ENCODE results near the gene THEM4. TPM values are rescaled to one million over a fixed set of nuclear protein-coding genes. Genes with fewer than 3 reads are reported as not detected.
"Not testable (repeated sequence)": the region's sequence is repeated elsewhere in the genome, so short reads cannot be mapped to it uniquely, and the experiment has no call there.

Gene THEM4
- total RNA-seq, 1 donor from 2014 or later, result 48.8 TPM

GRCh38 chr1:151860504-151861187 is 48.7 kb downstream of the THEM4 start:
- intact Hi-C loops (cut with micrococcal nuclease), result no loop called here

DNA sequence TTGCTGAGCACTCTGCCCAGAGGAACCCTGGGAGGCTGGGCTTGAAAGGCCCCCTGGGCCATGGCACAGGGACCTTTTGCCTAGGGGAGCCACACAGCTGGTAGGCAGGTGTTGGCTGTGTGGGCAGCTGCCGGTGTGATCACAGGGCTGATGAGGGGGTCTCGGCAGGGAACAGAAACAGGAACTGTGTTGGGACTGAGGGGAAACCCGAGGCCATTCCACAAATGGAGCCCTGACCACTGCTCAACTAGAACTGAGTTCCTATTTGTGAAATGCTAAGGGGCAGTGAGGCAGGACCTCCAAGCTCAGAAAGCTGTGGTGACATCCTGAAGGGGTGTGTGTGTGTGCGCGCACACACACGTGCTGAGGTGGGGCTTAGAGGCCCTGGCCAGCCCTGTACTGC is 49.4 kb downstream of the THEM4 start:
- intact Hi-C loops (cut with micrococcal nuclease), result no loop called here

GRCh38 chr1:151858886-151859665 is 50.2 kb downstream of the THEM4 start:
- intact Hi-C loops (cut with micrococcal nuclease), result no loop called here

DNA sequence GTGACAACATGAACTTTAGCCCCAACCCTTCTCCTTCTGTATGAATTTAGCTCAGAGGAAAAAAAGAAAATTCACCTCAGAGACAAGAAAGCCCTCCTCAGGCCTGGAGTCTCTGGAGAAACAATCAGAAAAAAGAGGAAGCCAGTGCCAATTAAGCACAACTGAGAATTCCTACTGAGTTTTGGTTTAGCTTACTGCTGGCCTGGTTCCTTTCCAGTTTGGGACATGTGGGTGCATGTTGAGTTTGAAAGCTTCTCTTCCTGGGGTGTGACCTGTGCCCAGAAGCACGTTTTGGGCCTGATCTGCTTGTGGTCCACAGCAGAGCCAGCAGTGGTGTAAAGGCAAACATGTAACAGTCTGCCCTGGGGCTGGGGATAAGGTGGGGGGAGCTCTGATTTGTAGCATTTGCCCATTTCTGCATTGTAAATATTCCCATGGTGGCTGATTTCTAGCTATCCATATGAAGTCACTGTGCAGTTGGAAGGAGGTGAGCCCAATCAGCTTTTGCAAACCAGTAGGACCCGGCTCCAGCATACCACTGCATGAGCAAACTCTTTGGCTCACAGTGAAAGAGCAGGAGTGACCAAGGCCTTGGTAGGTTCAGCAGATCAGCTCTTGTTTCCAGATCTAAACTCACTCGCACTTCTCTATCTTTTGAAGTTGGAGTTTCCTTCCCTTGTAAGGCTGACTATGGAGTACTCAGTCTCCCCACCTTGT is 51.1 kb downstream of the THEM4 start:
- intact Hi-C loops (cut with micrococcal nuclease), result no loop called here

DNA sequence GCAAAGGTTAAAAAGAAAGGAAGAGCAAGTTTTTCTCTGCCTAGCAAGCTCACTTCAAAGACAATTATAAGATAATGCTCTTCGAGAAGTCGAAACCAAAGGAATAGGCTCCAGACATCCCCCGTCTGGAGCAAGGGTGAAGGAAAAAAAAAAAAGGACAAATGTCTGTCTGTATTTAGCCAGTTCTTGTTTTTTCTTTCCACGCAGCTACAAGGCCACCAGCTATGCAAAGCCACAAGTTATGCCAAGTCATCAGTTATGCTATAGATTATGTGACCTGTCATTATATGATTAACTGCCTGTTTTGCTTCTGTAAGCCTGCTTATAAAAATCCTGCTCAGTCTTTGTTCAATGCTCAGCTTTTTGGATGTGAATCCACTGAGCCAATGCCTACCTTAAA is 53.4 kb downstream of the THEM4 start:
- intact Hi-C loops (cut with micrococcal nuclease), result no loop called here

- intact Hi-C loops (cut with micrococcal nuclease), result not testable (repeated sequence)
Observed at GRCh38 chr1:151855516-151855915, 53.8 kb downstream of the THEM4 start.

- intact Hi-C loops (cut with micrococcal nuclease), result no loop called here
Observed at GRCh38 chr1:151854658-151855057, 54.7 kb downstream of the THEM4 start.

- intact Hi-C loops (cut with micrococcal nuclease), result no loop called here
Observed at GRCh38 chr1:151853411-151853943, 55.8 kb downstream of the THEM4 start, which contains the start of gene THEM5. TSS of gene THEM5 (minus strand) at chr1:151853712. CDS start at chr1:151853565, 147 bp downstream.

- intact Hi-C loops (cut with micrococcal nuclease), result no loop called here
Observed at GRCh38 chr1:151852733-151853132, 56.6 kb downstream of the THEM4 start.

GRCh38 chr1:151851886-151852285 is 57.4 kb downstream of the THEM4 start:
- intact Hi-C loops (cut with micrococcal nuclease), result no loop called here

DNA sequence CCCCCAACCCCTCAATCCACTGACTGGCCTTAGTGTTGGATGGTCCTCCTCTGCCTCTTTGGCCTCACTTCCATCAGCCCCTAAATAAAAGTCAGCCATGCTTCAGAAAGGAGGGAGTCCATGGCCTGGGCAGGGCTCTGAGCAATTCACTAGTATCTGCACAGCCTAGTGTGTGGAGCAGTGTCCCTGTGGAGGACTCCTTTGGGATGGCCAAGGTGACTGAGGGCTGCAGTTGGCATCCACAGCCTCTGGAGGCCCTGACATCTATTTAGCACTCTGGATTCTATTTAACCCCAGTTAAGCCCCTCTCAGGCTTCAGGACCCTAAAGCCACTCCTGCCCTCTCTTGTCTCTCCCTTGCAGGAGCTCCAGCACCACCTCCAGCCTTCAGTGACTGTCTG is 59.4 kb downstream of the THEM4 start:
- intact Hi-C loops (cut with micrococcal nuclease), result no loop called here

DNA sequence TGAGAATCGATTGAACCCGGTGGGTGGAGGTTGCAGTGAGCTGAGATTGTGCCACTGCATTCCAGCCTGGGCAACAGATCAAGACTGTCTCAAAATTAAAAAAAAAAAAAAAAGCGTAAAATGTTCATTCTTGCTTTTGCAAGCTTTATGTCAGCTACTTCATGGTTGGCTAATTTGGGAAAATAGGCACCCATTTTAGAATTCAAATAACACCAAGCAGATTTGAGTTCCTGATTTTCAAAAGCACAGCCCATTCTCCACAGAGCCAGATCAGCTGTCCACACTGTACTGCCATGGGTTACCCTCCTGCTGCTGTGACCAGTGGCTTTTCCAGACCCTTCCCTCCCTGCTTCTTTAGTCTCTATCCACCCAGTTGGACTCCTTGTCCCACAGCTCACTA is 60.2 kb downstream of the THEM4 start:
- intact Hi-C loops (cut with micrococcal nuclease), result no loop called here

GRCh38 chr1:151847867-151848596 is 61.3 kb downstream of the THEM4 start:
- intact Hi-C loops (cut with micrococcal nuclease), result no loop called here

DNA sequence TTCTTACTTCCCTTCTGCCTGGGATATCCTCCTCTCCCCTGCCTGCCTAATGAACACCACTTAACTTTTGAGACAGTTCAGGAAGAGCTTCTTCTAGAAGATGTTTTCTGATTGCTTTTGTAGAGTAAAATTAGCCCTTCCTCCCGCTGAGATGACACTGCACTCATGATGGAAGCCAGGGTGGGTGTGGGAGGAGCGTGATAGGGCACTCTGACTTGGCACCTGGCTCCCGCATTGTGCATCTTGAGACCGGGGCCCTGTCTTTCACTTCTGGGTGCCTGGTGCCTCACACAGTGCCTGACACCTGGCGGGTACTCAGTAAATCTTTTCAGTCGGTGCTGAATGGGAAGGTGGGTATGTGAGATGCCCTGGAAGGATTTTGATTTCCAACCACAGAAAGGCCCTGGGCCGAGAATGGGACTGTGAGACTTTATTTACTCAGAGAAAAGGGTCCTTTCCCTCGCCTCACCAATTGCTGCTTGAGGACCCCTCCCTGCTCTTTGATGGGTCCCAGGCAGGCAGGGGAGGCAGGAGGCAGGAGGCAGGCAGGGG is 62.5 kb downstream of the THEM4 start:
- intact Hi-C loops (cut with micrococcal nuclease), result no loop called here

DNA sequence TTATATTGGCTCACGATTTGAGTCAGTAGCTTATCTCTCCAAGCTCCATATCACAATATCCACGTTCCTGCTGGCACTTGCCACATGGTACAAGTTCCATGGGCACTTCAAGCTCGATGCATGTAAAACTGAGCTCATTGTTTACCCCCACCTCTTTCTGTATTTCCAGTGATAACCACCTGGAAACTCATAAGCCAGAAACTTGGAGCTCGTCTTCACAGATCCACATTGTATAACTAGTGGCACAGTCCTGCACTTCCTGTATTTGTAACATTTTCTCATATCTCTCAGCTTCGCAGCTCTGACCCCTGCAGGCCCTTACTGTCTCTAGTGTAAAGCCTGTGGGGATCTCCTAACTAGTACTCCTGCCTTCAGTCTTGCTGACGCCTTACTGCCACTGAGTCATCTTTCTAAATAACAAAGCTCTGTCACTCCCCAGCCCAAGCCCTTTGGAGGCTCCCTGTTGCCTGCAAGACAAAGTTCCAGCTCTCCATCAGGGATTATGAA is 63.2 kb downstream of the THEM4 start:
- intact Hi-C loops (cut with micrococcal nuclease), result no loop called here

- intact Hi-C loops (cut with micrococcal nuclease), result no loop called here
Observed at GRCh38 chr1:151843398-151843797, 65.9 kb downstream of the THEM4 start.

DNA sequence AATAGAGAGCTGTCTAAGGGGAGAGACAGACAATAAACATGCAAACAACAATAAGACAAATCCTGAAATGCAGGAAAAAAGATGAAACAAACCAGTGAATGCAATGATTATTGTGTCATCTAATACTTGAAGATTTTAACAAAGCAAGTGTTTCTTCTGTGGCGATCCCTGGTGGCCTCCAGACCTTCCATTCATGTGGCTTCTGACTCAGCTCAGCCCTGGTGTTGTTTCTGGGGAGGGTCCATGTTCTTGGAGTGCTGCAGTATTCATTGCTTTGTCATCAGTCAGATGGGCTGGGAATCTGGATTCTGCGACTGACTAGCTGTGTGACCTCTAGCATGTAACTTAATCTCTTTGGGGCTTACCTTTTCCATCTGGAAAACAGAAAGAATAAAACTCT is 68.2 kb downstream of the THEM4 start:
- intact Hi-C loops (cut with micrococcal nuclease), result no loop called here

- intact Hi-C loops (cut with micrococcal nuclease), result no loop called here
Observed at GRCh38 chr1:151840421-151840820, 68.9 kb downstream of the THEM4 start.

GRCh38 chr1:151839457-151840403 is 69.6 kb downstream of the THEM4 start, which contains the start of gene C2CD4D:
TSS of gene C2CD4D (minus strand) at chr1:151839820. CDS start at chr1:151838989, 831 bp downstream.
- intact Hi-C loops (cut with micrococcal nuclease), result loop anchor here (2.0 to 5.0 kb wide), 4 partner anchors 49 to 397 kb away; partner anchors contain the start of genes POGZ, S100A10 and TDRKH

Data from T-helper 2 cell treated with Interferon-gamma antibody and Interleukin-4, amounts not matched to agents 100 ng/mL and 5 ng/mL, for 36 hours (primary cell).